Calu3 (cell line): ENCODE results near the gene BCAN. TPM values are rescaled to one million over a fixed set of nuclear protein-coding genes. Genes with fewer than 3 reads are reported as not detected.

Source experiments
- BruUV-seq: library from RNA; stranded (reverse); fragments of 400-500 nt; replicated peaks from 2 replicates; lab custom pipeline; 2021; lab: Mats Ljungman, UMichigan
- CTCF ChIA-PET: fragments of 300-600 bp; sonication (Branson Sonifier 250); formaldehyde crosslinking; loops from one replicate; lab custom pipeline; 2022; ENCODE audit warnings: antibody characterized with exemption; lab: Charles Lee
- DNase-seq: peaks from one replicate; pipeline ENCODE4 v3.0.0; 2022
- H3K27ac Mint-ChIP-seq: one replicate; pipeline ENCODE4 v1.8.0; 2022; ENCODE audit warnings: mixed read lengths; ENCODE audit not compliant: unreplicated experiment
- H3K27me3 Mint-ChIP-seq: one replicate; pipeline ENCODE4 v1.8.0; 2022; ENCODE audit warnings: mixed read lengths; ENCODE audit not compliant: unreplicated experiment
- H3K36me3 Mint-ChIP-seq: one replicate; pipeline ENCODE4 v1.8.0; 2022; ENCODE audit warnings: mild to moderate bottlenecking, moderate library complexity, mixed read lengths; ENCODE audit not compliant: insufficient read depth, unreplicated experiment
- H3K4me1 Mint-ChIP-seq: one replicate; pipeline ENCODE4 v1.8.0; 2022; ENCODE audit warnings: mild to moderate bottlenecking, low read depth, mixed read lengths; ENCODE audit not compliant: unreplicated experiment
- H3K4me3 Mint-ChIP-seq: one replicate; pipeline ENCODE4 v1.8.0; 2022; ENCODE audit warnings: mild to moderate bottlenecking, low read depth, moderate library complexity, mixed read lengths; ENCODE audit not compliant: unreplicated experiment
- H3K9me3 Mint-ChIP-seq: one replicate; pipeline ENCODE4 v1.8.0; 2022; ENCODE audit warnings: low read depth, mixed read lengths; ENCODE audit not compliant: unreplicated experiment
- CTCF ChIP-seq: fragments of 200-600 bp; IDR thresholded peaks from one replicate; pipeline ENCODE4 v1.8.0; 2022; ENCODE audit warnings: antibody characterized with exemption; ENCODE audit not compliant: unreplicated experiment
- intact Hi-C: fragments of 100-400 bp; cut with micrococcal nuclease; formaldehyde crosslinking; loops from one replicate; pipeline ENCODE4 v1.10.0; 2022; ENCODE audit not compliant: unreplicated experiment
- total RNA-seq: library from RNA; stranded (reverse); gene quantifications from 2 replicates; pipeline ENCODE4 v1.2.3, GENCODE V29; 2022

The BCAN gene
- total RNA-seq, 1 experiment from 2014 or later = not detected

DNA sequence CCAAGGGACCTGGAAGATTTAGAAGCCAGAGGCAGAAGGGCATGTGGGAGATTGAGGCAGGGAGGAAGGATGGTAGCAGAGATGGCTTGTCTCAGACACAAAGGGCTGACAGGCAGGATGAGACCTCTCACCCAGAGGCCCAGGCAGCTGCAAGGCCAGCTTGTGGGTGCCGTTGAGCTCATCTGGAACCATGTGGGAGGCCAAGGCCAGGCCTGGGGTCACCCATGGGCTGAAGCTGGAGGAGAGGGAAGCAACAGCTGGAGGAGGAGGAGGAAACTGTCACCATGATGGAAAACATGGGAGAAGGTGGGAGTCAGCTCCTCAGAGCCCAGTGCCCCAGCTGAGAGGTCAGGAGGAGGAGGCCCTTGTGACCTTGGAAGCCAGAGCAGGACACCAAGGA is 57.1 kb downstream of the BCAN start:
- Mint-ChIP-seq H3K9me3 (no peaks in the 10 kb centered on the region), H3K36me3 (peaks cover 5% of the 10 kb centered on the region), H3K27ac (no peak overlapping the region), H3K27me3 (no peaks in the 10 kb centered on the region), H3K4me3 (no peak overlapping the region), H3K4me1 (peaks cover 11% of the 10 kb centered on the region)
- no peak for TF ChIP-seq CTCF
- intact Hi-C loops = no loop called here
- BruUV-seq = no TSS peak
- DNase-seq = no peak
- CTCF ChIA-PET = interaction anchor here (1.5 kb wide), 1 partner anchor 9 kb away, joined by 5 read pairs; no protein-coding TSS in a partner anchor

DNA sequence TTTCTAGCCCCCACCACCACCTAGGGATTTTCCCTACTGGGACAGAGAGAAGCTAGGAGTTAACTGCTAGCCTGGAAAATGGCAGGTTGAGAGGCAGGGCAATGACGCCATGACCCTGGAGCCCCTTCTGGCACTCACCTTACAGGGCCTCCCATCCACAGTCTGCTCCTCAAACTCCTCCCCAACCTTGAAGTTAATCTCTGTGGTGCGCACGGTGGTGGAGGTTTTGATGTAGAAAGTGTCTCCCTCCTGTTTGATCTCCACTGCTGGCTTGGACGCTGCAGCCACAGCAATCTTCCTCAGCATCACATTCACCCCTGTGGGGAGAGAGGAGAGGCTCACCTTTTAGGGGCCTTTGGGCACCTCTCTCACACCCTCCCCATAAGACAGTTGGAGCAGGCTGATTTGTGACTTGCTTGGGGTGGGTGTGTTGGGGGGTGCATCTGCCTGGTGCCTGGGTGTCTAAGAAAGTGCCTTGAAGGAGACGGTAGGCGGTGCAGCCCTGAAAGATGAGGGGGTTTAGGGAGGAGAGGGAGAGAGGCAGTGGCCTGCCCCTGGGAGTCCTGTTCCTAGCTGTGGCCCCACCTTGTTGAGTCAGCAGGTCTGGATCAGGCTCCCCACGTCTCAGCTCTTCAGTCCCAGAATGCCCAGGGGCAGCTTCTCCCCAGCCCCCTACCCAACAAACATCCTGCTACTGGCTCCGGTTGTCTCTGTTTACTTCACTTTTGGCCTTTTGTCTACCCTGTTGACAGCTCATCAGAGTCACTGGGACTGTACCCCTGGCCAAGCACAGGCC is 59.0 kb downstream of the BCAN start:
- H3K4me3 Mint-ChIP-seq = no peak overlapping the region
- no peak for TF ChIP-seq CTCF
- BruUV-seq = no TSS peak
- H3K27ac Mint-ChIP-seq = no peak overlapping the region
- intact Hi-C loops = no loop called here
- no peak for DNase-seq
- peaks cover 15% of the 10 kb centered on the region for H3K36me3 Mint-ChIP-seq
- no peaks in the 10 kb centered on the region for H3K9me3 Mint-ChIP-seq
- peaks cover 5% of the 10 kb centered on the region for H3K27me3 Mint-ChIP-seq
- H3K4me1 Mint-ChIP-seq = peaks cover 10% of the 10 kb centered on the region
- CTCF ChIA-PET = interaction anchor here (3.3 kb wide), 1 partner anchor 11 kb away, joined by 35 read pairs; no protein-coding TSS in a partner anchor

- Mint-ChIP-seq H3K36me3 (peaks cover 28% of the 10 kb centered on the region), H3K27ac (no peak overlapping the region), H3K4me3 (no peak overlapping the region), H3K27me3 (peaks cover 13% of the 10 kb centered on the region), H3K4me1 (peaks cover 23% of the 10 kb centered on the region), H3K9me3 (no peaks in the 10 kb centered on the region)
- CTCF ChIA-PET = interaction anchor here (3.3 kb wide), 1 partner anchor 13 kb away, joined by 35 read pairs; no protein-coding TSS in a partner anchor
- no TSS peak for BruUV-seq
- TF ChIP-seq CTCF = no peak
- DNase-seq = no peak
- intact Hi-C loops = no loop called here
Measured at GRCh38 chr1:156703336-156703735, 61.4 kb downstream of the BCAN start.

- intact Hi-C loops = no loop called here
- TF ChIP-seq CTCF = no peak
- H3K27me3 Mint-ChIP-seq = peaks cover 13% of the 10 kb centered on the region
- CTCF ChIA-PET = interaction anchor here (7.1 kb wide), 1 partner anchor 12 kb away, joined by 130 read pairs; no protein-coding TSS in a partner anchor
- H3K4me1 Mint-ChIP-seq = peaks cover 27% of the 10 kb centered on the region
- no peak overlapping the region for H3K4me3 Mint-ChIP-seq
- BruUV-seq = no TSS peak
- H3K36me3 Mint-ChIP-seq = peaks cover 26% of the 10 kb centered on the region
- no peaks in the 10 kb centered on the region for H3K9me3 Mint-ChIP-seq
- no peak for DNase-seq
- H3K27ac Mint-ChIP-seq = no peak overlapping the region
Measured at GRCh38 chr1:156703741-156704140, 61.8 kb downstream of the BCAN start.
